ENCODE data around the gene FBXO42.

GRCh38 chr1:16289959-16290358 is 62.3 kb downstream of the FBXO42 start:
- TF ChIP-seq POLR2AphosphoS5 (IDR thresholded peaks at IDR 0.05; ENCODE audit: low read depth, low read length) (no peak), SPI1 (IDR thresholded peaks at IDR 0.05; ENCODE audit: low read depth, low read length) (no peak), POLR2A (IDR thresholded peaks at IDR 0.05; ENCODE audit: low read depth, low read length) (no peak), TAF1 (IDR thresholded peaks at IDR 0.05; ENCODE audit: low read depth, low read length) (no peak), PAX5 (IDR thresholded peaks at IDR 0.05; ENCODE audit: insufficient read depth, low read length, severe bottlenecking) (no peak)
